Psoas muscle (tissue), 8 donors: Measurements from ENCODE around the gene TBC1D5. TPM values are rescaled to one million over a fixed set of nuclear protein-coding genes. Genes with fewer than 3 reads are reported as not detected.
A peak's percentile ranks its signal among the peaks of the same experiment; 100 is the strongest.

Source experiments
- ATAC-seq, 4 donors: fragments of 200-7000 bp; cut with Tn5 transposase; one replicate each; pipeline ENCODE4 v1.9.1; 2020; ENCODE audit warnings: moderate library complexity in 3 of 4, mild to moderate bottlenecking in 2 of 4
- DNase-seq, 2 donors: peaks; one replicate each; pipeline ENCODE4 v3.0.0-alpha.2; 2020
- H3K27ac ChIP-seq: fragments of 200-600 bp; one replicate; pipeline ENCODE4 v1.8.0; 2022
- H3K27me3 ChIP-seq, 3 donors: fragments of 200-600 bp in 1 of 3; one replicate each; pipeline versions ENCODE4 v1.6.1 to v1.8.0; 2013 to 2022; ENCODE audit warnings: low read length in 2 of 3, mild to moderate bottlenecking in 2 of 3, moderate library complexity in 1 of 3; ENCODE audit not compliant: insufficient read depth in 3 of 3
- H3K36me3 ChIP-seq, 2 donors: fragments of 200-600 bp in 1 of 2; one replicate each; pipeline versions ENCODE4 v1.6.1 to v1.8.0; 2013 to 2022; ENCODE audit warnings: low read depth in 1 of 2, mild to moderate bottlenecking in 1 of 2, moderate library complexity in 1 of 2; ENCODE audit not compliant: insufficient read depth in 1 of 2
- H3K4me1 ChIP-seq: fragments of 200-600 bp; one replicate; pipeline ENCODE4 v1.8.0; 2022
- H3K4me3 ChIP-seq: fragments of 200-600 bp; one replicate; pipeline ENCODE4 v1.8.0; 2022; ENCODE audit warnings: mild to moderate bottlenecking
- H3K9me3 ChIP-seq: fragments of 200-600 bp; one replicate; pipeline ENCODE4 v1.8.0; 2022
- WGBS, 3 donors: extraction: QIAGEN DNeasy Blood & Tissue Kit; methylation state at CpG; one replicate each; pipeline versions ENCODE4 v1.1.6 to v1.1.7; 2013; 5-methylcytosine and 5-hydroxymethylcytosine counted together
- intact Hi-C, 2 donors: fragments of 100-400 bp; cut with DNase I; formaldehyde crosslinking; loops; one replicate each; pipeline versions ENCODE4 v1.11.0 to v1.14.2; 2022
- polyA plus RNA-seq, 3 donors: library from polyadenylated mRNA; stranded (reverse); fragments of 200-250 nt; gene quantifications; one replicate each; pipeline ENCODE4 v1.2.3, GENCODE V29; 2013
- total RNA-seq, 4 donors: library from RNA; stranded (reverse); fragmentation: NEBNext Ultra II Directional in 2 of 4; extraction: Animal tissue kit (Norgen Biotek cat#: 25700) in 2 of 4; gene quantifications; one replicate each; pipeline versions ENCODE4 v1.2.1 to v1.2.4, GENCODE V29; 2021 to 2023
- TF ChIP-seq, protein P1 (sequence below): fragments of 200-600 bp; IDR thresholded peaks from one replicate; pipeline ENCODE4 v1.8.0; 2022; ENCODE audit warnings: antibody characterized with exemption
- donor health status: healthy with polysubstance abuse.
- donor health status: DM: no; HTN: no; CAD: no; lungs with moderate emphysema.
- donor health status: Bipolar disorder and iron deficiency.
- donor health status: healthy.
- donor health status: DM: yes; HTN: yes; CAD: no.
- donor health status: DM: no; HTN: no; CAD: no.
- donor health status: DM: no; HTN: no; CAD: no.
- donor health status: DM: yes; HTN: yes; CAD: no.

TBC1D5 gene
- total and polyA plus RNA-seq, 7 donors = 4.3 to 20.4 (median 13.3) TPM

DNA sequence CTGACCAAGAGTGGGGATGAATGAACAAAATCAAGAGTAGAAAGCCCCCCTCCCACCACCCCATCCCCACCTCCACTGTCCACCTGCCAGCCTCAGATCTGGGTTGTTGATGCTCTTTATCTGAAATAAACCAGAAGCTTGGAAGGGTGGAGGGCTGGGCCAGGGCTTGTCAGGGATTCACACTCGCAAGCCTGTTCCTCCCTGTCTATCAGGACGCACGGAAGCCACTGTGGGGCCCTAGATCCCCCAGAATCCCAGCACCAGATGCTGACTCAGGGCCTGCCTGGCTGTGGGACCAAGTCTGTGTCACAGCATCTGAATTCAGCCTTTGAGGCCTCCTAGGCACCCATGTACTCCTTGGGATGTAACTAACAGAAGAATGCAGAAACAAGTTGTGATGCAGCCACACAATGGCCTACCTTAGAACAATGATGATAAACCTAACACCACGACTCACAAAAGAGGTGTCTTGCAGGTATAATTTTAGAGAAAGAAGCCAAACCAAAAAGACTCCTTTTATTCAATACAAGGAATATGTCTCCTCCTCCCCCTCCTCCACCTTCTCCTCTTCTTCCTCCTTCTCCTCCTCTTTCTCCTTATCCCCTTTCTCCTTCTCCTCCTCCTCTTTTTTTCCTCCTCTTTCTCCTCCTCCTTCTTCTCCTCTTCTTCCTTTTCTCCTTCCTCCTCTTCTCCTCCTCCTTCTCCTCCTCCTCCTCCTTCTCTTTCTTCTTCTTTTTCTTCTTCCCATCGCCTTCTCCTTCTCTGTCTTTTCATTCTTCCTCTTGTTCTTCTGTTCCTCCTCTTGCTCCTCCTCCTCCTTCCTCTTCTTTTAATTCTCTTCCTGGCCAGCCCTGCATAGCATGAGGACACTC lies 623.0 kb downstream of the TBC1D5 start:
- Histone ChIP-seq H3K27me3 (no peaks in the 10 kb centered on the region), H3K9me3 (peaks cover 5% of the 10 kb centered on the region), H3K4me3 (no peak overlapping the region), H3K4me1 (no peaks in the 10 kb centered on the region), H3K27ac (no peak overlapping the region), H3K36me3 (no peaks in the 10 kb centered on the region)
- intact Hi-C loops = no loop called here
- 90 to 95% (median 95%) methylated on average over 5 of the region's 5 CpGs for WGBS, 3 donors
- TF ChIP-seq, protein P1, sequence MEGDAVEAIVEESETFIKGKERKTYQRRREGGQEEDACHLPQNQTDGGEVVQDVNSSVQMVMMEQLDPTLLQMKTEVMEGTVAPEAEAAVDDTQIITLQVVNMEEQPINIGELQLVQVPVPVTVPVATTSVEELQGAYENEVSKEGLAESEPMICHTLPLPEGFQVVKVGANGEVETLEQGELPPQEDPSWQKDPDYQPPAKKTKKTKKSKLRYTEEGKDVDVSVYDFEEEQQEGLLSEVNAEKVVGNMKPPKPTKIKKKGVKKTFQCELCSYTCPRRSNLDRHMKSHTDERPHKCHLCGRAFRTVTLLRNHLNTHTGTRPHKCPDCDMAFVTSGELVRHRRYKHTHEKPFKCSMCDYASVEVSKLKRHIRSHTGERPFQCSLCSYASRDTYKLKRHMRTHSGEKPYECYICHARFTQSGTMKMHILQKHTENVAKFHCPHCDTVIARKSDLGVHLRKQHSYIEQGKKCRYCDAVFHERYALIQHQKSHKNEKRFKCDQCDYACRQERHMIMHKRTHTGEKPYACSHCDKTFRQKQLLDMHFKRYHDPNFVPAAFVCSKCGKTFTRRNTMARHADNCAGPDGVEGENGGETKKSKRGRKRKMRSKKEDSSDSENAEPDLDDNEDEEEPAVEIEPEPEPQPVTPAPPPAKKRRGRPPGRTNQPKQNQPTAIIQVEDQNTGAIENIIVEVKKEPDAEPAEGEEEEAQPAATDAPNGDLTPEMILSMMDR = no peak
- ATAC-seq (no peak), DNase-seq (peak in 1 of 2 donors; percentile 15)

DNA sequence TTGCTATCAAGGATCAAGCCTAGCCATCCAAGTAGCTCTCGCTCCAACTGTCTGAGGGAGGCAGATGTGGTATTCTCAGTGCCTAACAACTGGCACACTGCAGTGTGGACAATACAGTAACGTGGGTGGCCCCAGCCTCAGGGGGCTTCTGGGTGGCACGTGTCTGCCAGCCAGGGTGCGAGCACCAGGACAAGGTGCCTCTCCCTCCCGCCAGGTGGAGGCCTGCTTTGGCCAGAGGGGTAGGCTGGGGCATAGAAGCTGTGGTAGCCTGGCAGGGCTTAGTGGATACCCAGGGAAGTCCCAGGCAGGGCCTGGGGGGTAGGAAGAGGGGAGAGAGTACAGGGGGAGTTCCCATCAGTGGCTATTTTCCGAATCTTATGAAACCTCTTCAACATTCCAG lies 623.7 kb downstream of the TBC1D5 start:
- ATAC-seq (no peak), DNase-seq (peak in 1 of 2 donors; percentile 21)
- intact Hi-C loops = no loop called here
- TF ChIP-seq, protein P1 = no peak
- Histone ChIP-seq H3K36me3 (no peaks in the 10 kb centered on the region), H3K27ac (no peak overlapping the region), H3K4me3 (no peak overlapping the region), H3K27me3 (no peaks in the 10 kb centered on the region), H3K9me3 (peaks cover 5% of the 10 kb centered on the region), H3K4me1 (no peaks in the 10 kb centered on the region)
- 90 to 95% (median 91%) methylated on average over 6 of the region's 6 CpGs for WGBS, 3 donors

DNA sequence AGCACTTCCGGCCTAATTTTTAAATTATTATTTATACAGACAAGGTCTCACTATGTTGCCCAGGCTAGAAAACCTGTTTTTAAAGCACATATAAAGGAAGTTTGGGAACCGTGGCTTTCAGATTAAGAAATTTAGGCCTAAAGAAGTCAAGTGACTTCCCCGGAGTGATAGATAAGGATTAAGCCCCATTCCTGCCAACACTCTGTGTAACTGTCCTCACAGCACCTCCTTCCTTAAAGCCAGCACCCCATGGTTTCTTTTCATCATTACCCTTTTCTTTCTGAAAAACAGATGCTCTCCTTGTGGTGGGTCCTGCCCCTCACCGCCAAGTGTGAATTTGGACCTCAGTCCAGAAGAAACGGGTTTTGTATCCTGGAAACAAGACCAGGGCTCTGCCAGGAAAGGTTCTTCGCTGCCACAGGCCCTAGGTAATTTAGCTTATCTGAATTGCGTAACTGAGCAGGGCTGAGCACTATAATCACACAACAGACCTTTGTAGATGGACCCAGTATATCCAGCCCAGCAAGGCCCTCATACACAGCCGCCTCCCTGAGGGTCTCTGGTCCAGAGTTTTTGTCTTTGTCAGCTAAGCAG lies 626.3 kb downstream of the TBC1D5 start:
- Histone ChIP-seq H3K4me3 (no peak overlapping the region), H3K4me1 (no peaks in the 10 kb centered on the region), H3K36me3 (no peaks in the 10 kb centered on the region), H3K27me3 (no peaks in the 10 kb centered on the region), H3K27ac (no peak overlapping the region), H3K9me3 (no peaks in the 10 kb centered on the region)
- TF ChIP-seq, protein P1 = no peak
- no peak for ATAC-seq
- WGBS, 3 donors = 90 to 94% (median 92%) methylated on average over 8 of the region's 8 CpGs
- no peak for DNase-seq
- intact Hi-C loops = no loop called here

DNA sequence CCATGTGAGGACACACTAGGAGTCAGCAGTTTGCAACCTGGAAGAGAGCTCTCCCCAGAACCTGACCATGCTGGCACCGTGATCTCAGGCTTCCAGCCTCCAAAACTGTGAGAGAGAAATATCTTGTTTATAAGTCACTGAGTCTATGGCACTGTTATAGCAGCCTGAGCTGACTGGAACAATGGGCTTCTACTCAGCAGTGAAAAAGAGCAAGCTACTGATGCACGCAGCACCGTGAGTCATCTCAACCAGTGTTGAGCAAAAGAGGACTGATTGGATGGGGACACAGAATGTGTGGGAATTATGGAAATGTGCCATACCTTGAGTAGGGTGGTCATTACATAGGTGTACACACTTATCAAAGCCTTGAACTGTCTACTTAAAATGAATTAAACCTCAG lies 627.2 kb downstream of the TBC1D5 start:
- H3K4me1 ChIP-seq = no peaks in the 10 kb centered on the region
- TF ChIP-seq, protein P1 = no peak
- intact Hi-C loops = no loop called here
- H3K9me3 ChIP-seq = no peaks in the 10 kb centered on the region
- H3K4me3 ChIP-seq = no peak overlapping the region
- ATAC-seq = no peak
- no peaks in the 10 kb centered on the region for H3K36me3 ChIP-seq
- no peaks in the 10 kb centered on the region for H3K27me3 ChIP-seq
- WGBS, 3 donors = 92 to 97% (median 95%) methylated on average over 3 of the region's 3 CpGs
- DNase-seq = no peak
- no peak overlapping the region for H3K27ac ChIP-seq
